ENCODE data around the gene SEC11C. TPM values are rescaled to one million over a fixed set of nuclear protein-coding genes. Genes with fewer than 3 reads are reported as not detected.

The SEC11C gene
- total RNA-seq, 1 experiment from 2014 or later, result 49.5 TPM

- TF ChIP-seq SMAD3 (CRISPR knock-in tag; IDR thresholded peaks at IDR 0.05; ENCODE audit: borderline replicate concordance) (no peak), KAT7 (CRISPR knock-in tag; IDR thresholded peaks at IDR 0.05; ENCODE audit: borderline replicate concordance) (no peak), TEAD1 (CRISPR knock-in tag; IDR thresholded peaks at IDR 0.05) (no peak)
- TF ChIP-seq, protein P1, sequence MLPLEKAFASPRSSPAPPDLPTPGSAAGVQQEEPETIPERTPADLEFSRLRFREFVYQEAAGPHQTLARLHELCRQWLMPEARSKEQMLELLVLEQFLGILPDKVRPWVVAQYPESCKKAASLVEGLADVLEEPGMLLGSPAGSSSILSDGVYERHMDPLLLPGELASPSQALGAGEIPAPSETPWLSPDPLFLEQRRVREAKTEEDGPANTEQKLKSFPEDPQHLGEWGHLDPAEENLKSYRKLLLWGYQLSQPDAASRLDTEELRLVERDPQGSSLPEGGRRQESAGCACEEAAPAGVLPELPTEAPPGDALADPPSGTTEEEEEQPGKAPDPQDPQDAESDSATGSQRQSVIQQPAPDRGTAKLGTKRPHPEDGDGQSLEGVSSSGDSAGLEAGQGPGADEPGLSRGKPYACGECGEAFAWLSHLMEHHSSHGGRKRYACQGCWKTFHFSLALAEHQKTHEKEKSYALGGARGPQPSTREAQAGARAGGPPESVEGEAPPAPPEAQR (CRISPR knock-in tag; IDR thresholded peaks at IDR 0.05), result no peak
Observed at GRCh38 chr18:59156316-59156715, 16.6 kb downstream of the SEC11C start (continued).

DNA sequence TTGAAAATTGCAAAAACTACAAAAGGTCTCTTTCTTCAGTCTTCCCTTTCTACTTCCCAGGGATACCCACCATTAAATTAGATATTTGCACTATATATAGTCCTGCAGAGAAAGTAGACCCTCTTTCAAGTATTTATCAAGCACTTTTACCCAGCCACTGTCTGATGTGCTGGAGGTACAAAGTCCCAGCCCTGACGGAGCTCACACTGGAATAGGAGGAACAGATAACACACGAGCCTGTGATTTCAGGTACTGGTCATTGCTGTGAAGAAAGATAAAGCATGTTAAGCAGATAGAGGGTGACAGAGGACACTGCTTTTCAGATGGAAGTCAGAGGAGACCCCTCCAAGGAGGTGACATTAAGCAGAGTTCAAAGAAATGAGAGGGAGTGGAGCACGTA, 19.6 kb downstream of the SEC11C start:
- no peak overlapping the region for H3K4me3 Mint-ChIP-seq
- DNase-seq (ENCODE audit: low spot score) (no peak), ATAC-seq (no peak)
- ChIA-PET CTCF (no interaction called here), POLR2A (no interaction called here)
- H3K9me3 Mint-ChIP-seq, result no peaks in the 10 kb centered on the region
- no peaks in the 10 kb centered on the region; the same call in 1 of the 2 replicates for H3K27me3 Mint-ChIP-seq (ENCODE audit: low read depth)
- TF ChIP-seq FOXJ3 (CRISPR knock-in tag; IDR thresholded peaks at IDR 0.05; ENCODE audit: borderline replicate concordance), result no peak
- no peak for TF ChIP-seq RELA (CRISPR knock-in tag; IDR thresholded peaks at IDR 0.05; ENCODE audit: borderline replicate concordance)
- no peak for TF ChIP-seq IRF2 (CRISPR knock-in tag; IDR thresholded peaks at IDR 0.05; ENCODE audit: borderline replicate concordance, low read depth)
- TF ChIP-seq SOX15 (CRISPR knock-in tag; IDR thresholded peaks at IDR 0.05), result no peak
- TF ChIP-seq, protein P2, sequence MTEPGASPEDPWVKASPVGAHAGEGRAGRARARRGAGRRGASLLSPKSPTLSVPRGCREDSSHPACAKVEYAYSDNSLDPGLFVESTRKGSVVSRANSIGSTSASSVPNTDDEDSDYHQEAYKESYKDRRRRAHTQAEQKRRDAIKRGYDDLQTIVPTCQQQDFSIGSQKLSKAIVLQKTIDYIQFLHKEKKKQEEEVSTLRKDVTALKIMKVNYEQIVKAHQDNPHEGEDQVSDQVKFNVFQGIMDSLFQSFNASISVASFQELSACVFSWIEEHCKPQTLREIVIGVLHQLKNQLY (CRISPR knock-in tag; IDR thresholded peaks at IDR 0.05), result no peak
- no peak for TF ChIP-seq FOXP4 (CRISPR knock-in tag; IDR thresholded peaks at IDR 0.05)
- no peak for TF ChIP-seq ZNF232 (CRISPR knock-in tag; IDR thresholded peaks at IDR 0.05)
- no peak for TF ChIP-seq NFATC4 (CRISPR knock-in tag; IDR thresholded peaks at IDR 0.05)
- no peak for TF ChIP-seq CREB1 (CRISPR knock-in tag; IDR thresholded peaks at IDR 0.05)
- TF ChIP-seq PRRX2 (CRISPR knock-in tag; IDR thresholded peaks at IDR 0.05), result no peak
- H3K36me3 Mint-ChIP-seq, result peaks cover 11% of the 10 kb centered on the region
- H3K4me1 Mint-ChIP-seq, result no peaks in the 10 kb centered on the region
- no peak overlapping the region for H3K27ac Mint-ChIP-seq

DNA sequence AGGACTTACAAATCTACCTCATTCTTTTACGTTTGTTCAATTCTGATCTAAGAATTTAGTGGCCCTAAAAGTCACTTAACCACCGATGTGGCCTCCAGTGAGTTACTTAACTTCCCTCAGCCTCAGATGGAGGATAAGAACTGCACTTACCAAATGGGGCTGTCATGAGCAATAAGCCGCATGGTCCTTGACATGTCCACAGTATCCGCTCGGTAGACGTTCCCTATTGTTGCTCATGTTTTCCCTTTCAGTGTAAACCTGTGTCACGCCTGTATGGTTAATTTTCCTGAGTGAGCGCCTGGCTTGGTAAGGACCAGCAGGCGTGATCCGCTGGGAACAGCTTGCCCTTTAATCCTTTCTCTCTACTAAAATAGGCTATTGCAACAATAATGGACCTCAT, 20.3 kb downstream of the SEC11C start:
- POLR2A ChIA-PET, result no interaction called here
- H3K36me3 Mint-ChIP-seq, result peaks cover 8% of the 10 kb centered on the region
- no peak overlapping the region for H3K4me3 Mint-ChIP-seq
- no peaks in the 10 kb centered on the region for H3K9me3 Mint-ChIP-seq
- CTCF ChIA-PET, result no interaction called here
- ATAC-seq (no peak), DNase-seq (ENCODE audit: low spot score) (no peak)
- H3K27ac Mint-ChIP-seq, result no peak overlapping the region
- H3K27me3 Mint-ChIP-seq (ENCODE audit: low read depth), result no peaks in the 10 kb centered on the region; the same call in 1 of the 2 replicates
- H3K4me1 Mint-ChIP-seq, result no peaks in the 10 kb centered on the region
- TF ChIP-seq EMX1 (CRISPR knock-in tag; IDR thresholded peaks at IDR 0.05) (no peak), E2F5 (CRISPR knock-in tag; IDR thresholded peaks at IDR 0.05) (no peak), JAZF1 (CRISPR knock-in tag; IDR thresholded peaks at IDR 0.05) (no peak), E2F4 (CRISPR knock-in tag; IDR thresholded peaks at IDR 0.05; ENCODE audit: borderline replicate concordance, low read depth) (no peak), ESRRA (CRISPR knock-in tag; IDR thresholded peaks at IDR 0.05; ENCODE audit: borderline replicate concordance) (no peak), TEAD4 (CRISPR knock-in tag; IDR thresholded peaks at IDR 0.05) (no peak)
- TF ChIP-seq, protein P3, sequence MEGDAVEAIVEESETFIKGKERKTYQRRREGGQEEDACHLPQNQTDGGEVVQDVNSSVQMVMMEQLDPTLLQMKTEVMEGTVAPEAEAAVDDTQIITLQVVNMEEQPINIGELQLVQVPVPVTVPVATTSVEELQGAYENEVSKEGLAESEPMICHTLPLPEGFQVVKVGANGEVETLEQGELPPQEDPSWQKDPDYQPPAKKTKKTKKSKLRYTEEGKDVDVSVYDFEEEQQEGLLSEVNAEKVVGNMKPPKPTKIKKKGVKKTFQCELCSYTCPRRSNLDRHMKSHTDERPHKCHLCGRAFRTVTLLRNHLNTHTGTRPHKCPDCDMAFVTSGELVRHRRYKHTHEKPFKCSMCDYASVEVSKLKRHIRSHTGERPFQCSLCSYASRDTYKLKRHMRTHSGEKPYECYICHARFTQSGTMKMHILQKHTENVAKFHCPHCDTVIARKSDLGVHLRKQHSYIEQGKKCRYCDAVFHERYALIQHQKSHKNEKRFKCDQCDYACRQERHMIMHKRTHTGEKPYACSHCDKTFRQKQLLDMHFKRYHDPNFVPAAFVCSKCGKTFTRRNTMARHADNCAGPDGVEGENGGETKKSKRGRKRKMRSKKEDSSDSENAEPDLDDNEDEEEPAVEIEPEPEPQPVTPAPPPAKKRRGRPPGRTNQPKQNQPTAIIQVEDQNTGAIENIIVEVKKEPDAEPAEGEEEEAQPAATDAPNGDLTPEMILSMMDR (IDR thresholded peaks at IDR 0.05), result no peak
- TF ChIP-seq, protein P4, sequence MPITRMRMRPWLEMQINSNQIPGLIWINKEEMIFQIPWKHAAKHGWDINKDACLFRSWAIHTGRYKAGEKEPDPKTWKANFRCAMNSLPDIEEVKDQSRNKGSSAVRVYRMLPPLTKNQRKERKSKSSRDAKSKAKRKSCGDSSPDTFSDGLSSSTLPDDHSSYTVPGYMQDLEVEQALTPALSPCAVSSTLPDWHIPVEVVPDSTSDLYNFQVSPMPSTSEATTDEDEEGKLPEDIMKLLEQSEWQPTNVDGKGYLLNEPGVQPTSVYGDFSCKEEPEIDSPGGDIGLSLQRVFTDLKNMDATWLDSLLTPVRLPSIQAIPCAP (CRISPR knock-in tag; IDR thresholded peaks at IDR 0.05), result no peak

Measured in WTC11 (cell line).